M059J (cell line): ENCODE measurements around the gene ATP6V1G1. TPM values are rescaled to one million over a fixed set of nuclear protein-coding genes. Genes with fewer than 3 reads are reported as not detected.
"Not testable (repeated sequence)": the region's sequence is repeated elsewhere in the genome, so short reads cannot be mapped to it uniquely, and the experiment has no call there.

Experiments used
- DNase-seq: peaks from one replicate; pipeline ENCODE4 v3.0.0-alpha.2; 2012; ENCODE audit warnings: low read depth
- total RNA-seq: library from RNA; depleted of rRNA; stranded (reverse); fragments of >200 nt; shearing (Covaris generic); gene quantifications from 2 replicates; pipeline ENCODE4 v1.2.3, GENCODE V29; 2014

Gene ATP6V1G1
- total RNA-seq, 1 experiment from 2014 or later = 175 TPM

DNA sequence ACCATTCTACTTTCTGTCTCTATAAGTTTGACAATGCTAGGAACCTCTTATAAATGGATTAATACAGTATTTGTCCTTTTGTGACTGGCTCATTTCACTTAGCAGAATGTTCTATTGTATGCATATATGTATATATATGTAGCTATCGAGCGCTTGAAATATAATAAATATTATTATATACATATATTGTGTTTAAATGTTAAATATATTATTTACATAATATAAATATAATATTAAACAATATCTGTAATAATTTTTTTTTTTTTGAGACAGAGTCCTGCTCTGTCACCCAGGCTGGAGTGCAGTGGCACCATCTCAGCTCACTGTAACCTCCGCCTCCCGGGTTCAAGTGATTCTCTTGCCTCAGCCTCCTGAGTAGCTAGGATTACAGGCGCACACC lies 9.4 kb upstream of the ATP6V1G1 start:
- DNase-seq = not testable (repeated sequence)

DNA sequence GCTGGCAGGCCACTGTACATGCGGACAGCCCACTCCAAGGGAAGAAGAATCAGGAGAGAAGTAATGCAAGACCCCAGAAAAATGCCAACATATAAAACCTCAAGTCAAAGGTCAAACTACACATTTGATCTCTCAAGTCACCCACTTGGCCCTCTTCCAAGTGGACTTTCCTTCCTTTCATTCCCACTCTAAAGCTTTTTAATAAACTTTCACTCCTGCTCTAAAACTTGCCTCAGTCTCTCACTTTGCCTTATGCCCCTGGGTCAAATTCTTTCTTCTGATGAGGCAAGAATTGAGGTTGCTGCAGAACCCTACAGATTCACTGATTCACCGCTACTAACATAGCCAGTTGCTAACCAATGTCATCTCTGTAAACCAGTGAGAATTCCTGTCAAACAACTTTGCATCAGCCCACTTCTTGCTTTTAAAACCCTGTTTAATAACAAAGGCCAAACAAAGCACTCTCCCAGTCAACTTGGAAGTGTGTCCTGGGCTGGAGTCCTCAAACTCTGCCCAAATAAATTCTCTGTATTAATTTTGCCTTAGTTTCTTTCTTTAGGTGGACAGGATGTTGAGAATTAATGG lies 6.9 kb upstream of the ATP6V1G1 start:
- no peak for DNase-seq

DNA sequence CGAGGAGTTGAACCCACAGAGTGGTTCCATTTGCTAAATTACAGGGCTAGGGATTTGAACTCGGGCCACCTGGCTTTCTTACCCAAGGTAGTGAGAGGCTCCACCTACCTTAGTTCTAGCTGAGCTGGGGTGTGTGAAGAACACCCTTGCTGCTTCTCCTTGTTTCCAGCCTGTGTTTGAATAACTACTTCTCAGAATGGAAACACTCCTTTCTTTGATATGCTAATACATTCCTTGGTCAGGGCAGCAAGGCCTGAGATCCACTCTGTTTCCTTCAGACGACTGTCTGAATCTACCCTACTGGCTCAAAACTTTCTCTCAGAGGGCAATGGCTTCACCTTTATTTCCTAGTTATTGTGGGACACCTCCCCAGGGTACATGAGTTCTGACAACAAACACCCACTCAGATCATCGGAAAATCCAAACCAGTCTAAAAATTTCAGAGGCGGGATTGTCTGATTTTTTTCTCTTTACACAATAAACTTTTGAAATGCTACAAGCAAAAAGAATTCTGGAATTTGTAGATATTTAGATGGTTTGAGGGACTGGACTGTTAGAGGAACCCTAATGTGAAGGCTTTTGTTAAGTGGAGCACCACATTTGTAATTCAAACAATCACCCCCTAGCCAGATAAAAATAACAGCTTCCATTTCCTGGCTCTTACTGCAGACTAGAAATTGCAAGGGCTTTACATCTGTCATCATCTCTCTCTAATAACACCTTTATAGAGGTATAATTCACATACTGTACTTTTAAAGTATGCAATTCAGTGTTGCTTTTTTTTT lies 4.0 kb upstream of the ATP6V1G1 start:
- no peak for DNase-seq

DNA sequence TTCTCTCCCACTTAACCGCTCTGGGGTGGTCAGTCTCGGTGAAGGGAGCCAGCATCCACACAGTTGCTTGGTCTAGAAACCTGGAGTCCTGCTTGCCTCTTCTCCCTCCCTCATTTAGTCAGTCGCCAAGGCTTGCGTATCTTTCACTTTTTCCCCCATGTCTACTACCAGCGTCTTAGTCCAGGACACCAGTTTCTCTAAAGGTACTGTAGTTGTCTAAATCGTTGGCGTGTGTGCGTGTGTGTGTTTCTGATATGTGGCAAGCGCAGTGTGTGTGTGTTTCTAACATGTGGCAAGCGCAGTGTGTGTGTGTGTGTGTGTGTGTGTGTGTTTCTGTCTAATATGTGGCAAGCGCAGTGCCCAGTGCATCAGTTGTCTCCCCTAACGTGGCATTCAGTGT lies 641 bp downstream of the ATP6V1G1 start:
- peak; percentile 25 for DNase-seq

DNA sequence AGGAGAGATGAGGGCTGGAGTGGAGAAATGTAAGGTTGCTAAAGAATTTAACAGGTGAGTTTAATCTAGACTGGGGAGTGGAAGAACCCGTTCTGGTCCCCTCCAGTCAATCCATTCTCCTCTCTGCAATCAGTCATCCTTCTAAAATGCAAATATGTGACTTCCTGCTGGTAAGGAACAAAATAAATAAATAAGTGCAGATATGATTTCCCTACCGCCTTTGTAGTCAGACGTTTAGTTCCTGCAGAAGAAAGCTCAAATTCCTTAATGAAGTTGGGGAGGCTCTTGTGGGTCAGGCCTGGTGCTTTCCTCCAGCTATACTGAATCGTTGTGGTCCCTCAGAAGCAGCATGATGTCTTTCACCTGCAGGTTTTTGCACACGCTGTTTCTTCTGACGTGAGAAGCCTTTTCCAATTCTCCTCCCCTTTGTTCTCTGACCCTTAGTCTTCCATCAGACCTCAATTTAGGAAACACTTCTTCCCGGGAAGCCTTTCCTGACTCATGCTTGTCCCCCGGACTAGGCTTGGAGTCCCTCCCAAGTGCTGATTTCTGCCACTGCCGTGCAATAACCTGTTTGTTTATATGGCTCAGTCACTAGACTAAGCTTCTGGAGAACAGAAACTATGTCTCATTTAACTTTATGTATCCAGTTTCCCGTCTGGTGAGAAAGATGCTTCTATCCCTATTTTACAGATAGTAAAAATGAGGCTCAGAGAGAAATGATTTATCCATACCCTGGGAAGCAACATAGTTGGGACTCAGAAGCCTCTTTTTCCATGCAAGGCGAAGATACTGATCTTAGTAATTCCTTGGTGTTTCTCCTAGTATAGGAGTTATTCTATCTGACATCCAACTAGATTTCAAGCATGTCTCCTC lies 1.3 kb downstream of the ATP6V1G1 start:
- DNase-seq = peak; percentile 66

DNA sequence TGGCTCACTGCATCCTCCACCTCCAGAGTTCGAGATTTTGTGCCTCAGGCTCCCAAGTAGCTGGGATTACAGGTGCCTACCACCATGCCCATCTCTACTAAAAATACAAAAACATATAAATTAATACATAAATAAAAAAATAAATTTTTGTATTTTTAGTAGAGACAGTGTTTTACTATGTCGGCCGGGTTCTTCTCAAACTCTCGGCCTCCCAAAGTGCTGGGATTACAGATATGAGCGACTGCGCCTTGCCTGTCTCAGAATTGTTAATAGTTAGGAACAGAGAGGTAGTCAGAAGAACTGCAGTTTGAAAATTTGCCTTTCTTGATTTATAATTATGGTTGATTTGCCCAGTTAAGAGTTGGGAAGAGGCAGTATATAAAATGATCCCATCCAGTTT lies 2.8 kb downstream of the ATP6V1G1 start:
- DNase-seq = no peak

DNA sequence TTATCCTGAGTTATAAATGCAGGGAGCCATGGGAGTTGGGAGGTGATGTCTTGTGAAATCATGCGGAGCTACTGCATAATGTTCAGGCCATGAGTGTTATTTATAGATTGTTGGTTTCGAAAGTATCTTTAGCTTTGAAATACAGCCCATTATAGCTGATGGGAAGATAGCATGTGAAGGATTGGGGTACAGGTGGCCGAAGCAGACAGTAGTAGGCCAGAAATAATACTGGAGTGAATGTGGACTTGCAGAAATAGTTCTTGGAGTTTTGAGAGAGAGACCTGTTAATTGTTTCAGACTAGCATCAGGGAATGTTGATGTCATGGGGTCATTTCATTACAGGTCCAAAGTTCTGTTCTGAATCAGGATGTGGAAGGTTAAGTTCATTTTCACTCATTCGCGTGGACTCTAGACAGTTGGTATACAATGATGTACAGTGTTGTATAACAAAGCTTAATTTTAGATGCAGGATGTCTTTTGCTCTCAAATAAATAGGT lies 3.8 kb downstream of the ATP6V1G1 start:
- DNase-seq = no peak

DNA sequence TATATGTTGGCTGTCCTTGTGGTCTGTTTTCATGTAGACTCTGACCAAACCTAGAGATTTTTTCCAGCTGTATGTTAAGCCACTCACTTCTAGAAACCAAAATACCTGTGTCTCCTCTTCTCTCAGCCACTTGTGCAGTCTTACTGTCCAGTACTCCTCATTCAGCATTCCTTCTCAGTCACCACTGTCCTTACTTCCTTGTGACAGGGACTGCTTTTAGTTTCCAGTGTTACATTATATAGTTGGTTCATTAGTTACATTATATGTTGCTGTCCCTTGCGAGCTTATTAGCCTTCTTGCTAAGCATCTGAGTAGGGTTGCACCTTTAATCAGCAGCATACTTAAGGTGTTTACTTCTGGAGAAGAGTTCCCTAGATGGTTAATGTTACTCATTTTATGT lies 4.3 kb downstream of the ATP6V1G1 start:
- no peak for DNase-seq

DNA sequence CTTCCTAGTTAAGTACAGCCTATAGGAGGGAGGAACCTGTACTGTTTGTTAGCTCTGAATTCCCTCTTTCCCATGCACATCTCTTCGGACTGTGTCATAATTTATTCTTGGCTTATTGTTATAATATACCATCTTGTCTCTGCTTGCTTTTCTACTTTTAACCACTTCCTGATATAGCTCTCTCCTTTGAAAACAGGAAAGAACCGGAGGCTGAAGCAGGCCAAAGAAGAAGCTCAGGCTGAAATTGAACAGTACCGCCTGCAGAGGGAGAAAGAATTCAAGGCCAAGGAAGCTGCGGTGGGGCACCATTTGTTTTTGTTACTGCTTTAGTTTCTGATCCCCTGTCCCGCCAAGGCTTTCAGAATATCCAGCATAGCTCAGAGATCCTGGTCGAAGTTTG lies 4.8 kb downstream of the ATP6V1G1 start:
- DNase-seq = no peak

DNA sequence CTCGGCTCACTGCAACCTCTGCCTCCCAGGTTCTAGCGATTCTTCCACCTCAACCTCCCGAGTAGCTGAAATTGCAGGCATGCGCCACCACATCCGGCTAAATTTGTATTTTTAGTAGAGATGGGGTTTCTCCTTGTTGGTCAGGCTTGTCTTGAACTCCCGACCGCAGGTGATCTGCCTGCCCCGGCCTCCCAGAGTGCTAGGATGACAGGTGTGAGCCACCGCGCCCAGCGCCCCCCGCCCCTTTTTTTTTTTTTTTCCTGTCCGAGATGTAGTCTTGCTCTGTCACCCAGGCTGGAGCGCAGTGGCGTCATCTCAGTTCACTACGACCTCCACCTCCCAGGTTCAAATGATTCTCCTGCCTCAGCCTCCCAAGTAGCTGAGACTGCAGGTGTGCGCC lies 6.6 kb downstream of the ATP6V1G1 start:
- DNase-seq = no peak

DNA sequence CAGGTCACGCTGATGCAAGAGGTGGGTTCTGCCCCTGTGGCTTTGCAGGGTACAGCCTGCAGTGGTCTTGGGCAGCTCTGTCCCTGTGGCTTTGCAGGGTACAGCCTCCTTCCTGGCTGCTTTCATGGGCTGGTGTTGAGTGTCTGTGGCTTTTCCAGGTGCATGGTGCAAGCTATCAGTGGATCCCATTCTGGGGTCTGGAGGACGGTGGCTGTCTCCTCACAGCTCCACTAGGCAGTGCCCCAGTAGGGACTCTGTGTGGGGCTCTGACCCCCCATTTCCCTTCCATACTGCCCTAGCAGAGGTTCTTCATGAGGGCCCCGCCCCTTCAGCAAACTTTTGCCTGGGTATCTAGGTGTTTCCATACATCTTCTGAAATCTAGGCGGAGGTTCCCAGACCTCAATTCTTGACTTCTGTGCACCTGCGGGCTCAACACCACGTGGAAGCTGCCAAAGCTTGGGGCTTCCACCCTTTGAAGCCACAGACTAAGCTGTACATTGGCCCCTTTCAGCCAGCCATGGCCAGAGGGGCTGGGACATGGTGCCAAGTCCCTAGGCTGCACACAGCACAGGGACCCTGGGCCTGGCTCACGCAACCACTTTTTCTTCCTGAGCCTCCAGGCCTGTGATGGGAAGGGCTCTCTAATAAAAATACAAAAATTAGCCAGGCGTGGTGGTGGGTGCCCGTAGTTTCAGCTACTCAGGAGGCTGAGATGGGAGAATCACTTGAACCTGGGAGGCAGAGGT lies 13.1 kb downstream of the ATP6V1G1 start:
- not testable (repeated sequence) for DNase-seq

DNA sequence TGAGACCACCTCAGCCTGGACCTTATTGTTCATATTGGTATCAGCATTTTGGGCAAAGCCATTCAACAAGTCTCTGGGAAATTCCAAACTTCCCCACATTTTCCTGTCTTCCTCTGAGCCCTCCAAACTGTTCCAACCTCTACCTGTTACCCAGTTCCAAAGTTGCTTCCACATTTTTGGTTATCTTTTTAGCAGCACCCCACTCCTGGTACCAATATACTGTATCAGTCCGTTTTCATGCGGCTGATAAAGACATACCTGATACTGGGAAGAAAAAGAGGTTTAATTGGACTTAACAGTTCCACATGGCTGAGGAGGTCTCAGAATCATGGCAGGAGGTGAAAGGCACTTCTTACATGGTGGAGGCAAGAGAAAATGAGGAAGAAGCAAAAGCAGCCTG lies 14.2 kb downstream of the ATP6V1G1 start:
- not testable (repeated sequence) for DNase-seq

DNA sequence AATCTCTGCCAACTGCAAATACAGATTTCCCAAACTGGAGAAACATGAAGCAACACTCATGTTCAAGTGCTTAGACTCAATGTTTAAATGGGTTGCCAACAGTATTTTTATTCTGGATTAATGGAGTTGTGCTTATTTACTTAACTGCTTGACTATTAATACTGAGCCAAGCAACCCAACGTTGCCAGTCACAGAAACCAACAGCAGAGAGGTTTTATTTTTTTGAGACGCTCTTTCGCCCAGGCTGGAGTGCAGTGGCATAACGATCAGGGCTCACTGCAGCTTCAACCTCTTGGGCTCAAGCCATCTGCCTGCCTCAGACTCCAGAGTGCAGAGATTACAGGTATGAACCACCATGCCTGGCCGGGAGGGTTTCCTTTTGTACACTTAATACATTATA lies 15.1 kb downstream of the ATP6V1G1 start:
- no peak for DNase-seq

DNA sequence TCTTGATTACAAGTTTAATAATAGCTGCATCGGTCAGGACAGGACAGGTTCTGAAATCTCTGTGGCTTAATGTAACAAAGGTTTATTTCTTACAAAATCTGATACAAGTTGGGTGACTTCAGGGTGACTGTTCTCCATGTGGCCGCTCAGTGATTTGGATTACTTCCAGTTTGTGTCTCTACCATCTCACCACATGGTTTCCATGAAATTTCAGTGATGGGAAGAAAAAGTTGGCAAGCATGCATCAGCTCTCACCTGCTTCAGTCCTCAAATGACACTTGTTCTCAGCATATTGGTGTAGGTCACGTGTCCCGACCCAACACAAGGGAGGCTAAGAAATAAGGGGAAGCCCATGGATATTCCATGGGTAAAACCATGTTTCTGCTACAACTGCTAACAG lies 15.7 kb downstream of the ATP6V1G1 start:
- DNase-seq = peak; percentile 44

DNA sequence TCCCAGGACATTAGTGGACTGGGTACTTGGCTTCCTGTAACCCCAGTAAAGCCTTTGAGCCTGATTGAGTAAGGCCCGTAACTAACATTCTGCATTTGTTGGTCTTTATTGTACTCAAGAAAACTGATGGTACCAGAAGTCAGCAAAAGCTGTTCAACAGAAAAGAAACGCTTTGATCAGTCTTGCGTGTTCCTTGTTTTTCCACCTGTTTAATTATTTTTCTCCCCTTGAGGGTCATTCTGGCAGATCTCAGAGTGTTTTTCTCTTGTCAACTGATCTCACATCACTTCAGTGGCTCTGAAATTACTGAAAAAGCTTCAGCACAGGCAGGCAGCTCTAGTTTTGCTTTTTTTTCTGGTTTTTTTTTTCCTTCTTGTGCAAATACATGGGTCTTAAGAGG lies 17.4 kb downstream of the ATP6V1G1 start:
- DNase-seq = no peak

DNA sequence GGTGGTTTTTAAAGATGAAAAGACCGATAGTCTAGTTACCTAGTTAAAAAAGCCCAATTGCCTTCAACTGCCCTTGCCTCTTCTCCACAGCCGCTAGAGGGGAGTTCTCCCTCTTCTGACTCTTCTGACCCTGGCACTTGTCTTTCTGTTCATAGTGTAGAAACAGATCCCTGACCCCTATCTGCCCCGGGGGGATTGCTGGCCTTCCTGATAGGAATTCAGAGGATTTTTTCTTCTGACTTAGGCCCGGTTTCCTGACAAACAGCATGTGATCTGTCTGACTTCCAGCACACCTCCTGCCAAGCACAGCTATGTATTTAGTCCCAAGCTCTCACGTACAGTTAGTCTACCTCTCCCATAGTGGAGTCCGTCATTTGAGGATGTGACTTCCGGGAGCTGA lies 18.5 kb downstream of the ATP6V1G1 start:
- no peak for DNase-seq

DNA sequence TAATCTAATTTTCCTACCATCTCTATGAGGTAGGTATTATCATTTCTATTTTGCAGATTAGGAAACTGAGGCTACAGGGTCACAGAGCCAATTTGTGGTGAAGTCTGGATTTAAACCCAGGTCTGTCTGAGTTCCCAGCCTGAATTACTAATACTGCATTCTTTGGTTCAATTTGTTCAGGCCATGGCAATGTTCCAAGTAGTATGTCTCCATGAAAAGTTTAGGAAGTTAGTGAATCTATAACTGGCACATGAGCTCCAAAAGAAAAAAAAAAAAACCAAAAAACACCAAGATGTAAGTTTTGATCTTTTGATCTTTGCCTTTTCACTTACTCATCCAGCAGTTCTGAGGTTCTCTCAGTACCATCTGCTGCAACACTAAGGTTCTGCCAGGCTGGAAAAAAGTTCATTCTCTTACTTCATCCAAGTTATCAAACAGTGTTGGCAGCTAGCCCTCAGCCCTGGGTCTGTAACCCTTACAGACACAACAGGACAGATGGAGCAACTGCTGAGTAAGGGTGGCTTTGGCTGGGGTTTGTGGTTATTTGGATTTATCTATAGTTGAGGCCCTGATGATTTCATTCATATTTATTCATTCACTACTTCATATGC lies 19.1 kb downstream of the ATP6V1G1 start:
- peak; percentile 72 for DNase-seq

DNA sequence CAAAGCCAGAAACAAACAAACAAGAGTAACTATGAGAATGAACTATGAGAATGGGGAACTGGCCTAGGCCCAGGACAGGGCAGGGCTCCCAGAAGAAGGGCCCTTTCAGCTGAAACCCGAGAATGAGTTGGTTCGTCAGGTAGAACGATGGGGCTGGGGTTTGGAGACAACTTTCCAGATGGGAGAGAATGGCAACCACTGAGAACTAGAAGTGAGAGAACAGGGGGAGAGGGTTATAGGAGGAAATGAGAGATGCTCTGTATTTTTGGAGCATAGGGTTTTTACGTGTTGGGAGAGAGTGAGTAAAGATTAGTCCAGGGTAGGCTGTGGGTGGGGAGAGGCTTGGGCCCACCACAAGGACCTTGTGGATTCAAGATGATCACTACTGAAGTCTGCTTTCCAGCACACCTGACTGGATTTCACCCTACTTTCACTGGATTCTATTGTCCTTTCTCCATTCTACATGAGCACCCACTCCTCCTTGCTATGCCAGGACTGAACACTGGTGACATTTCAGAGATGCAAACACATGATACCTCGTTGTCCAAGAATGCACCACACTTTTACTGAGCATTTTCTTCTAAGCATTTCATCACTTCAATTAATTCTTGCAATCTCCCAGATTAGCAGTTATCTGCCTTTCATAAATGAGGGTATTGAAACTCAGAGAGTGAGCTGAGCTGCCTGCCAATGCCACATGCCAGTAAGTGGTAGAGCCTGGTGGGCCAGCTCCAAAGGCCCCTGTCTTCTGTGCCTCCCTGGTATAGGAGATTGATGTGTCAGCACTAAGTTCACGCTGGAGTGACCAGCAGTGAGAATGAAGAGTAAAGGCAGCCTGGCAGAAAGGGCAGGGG lies 20.3 kb downstream of the ATP6V1G1 start:
- DNase-seq = no peak

DNA sequence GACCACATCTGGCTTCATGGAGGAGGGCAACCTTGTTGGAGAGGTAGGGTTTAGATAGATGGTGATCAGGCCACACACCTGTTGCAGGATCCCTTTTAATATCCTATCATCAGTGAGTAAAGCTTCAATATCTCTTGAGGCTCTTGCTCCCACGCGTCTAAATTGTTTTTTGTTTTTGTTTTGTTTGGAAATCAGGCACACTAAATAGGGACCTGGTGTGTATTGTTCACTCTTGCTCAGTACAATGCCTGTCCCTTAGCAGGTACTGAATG lies 20.9 kb downstream of the ATP6V1G1 start:
- no peak for DNase-seq

DNA sequence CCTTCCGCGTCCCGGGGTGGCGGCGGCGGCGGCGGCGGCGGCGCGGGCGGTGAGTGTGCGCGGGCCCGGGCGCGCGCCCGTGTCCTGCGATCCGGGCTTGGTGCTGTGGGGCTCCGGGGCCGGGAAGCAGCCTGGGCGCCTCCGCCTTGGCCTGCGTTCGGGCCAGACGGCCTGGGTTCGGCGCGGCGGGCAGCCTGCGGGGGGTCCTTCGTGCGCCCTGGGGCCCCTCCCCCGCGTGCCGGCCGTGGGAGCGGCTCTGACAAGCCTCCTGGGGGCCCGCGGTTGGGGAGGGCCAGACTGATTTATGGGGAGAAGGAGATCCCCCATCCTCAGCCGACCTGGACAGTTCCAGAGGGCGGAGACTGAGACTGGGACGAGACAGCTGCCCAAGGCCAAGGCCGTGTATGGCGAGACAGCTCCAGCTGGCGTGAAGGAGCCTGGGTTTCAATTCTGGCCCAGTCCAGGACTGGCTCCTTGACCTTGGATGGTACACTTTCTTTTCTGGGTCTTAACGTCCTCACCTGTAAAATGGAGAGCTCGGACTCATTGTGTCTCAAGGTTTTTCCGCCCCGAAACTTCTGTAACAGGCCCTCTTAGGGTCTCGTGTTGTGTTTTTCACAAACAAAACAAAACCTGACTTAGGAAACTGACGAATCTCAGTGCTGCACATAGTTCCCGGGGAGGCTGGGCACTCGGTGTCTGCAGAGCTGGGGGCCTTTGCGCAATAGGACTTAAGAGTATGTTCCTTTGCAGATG lies 24.1 kb downstream of the ATP6V1G1 start:
- DNase-seq = peak; percentile 74
